HCT116 (cell line): ENCODE measurements around the gene EFR3B. TPM values are rescaled to one million over a fixed set of nuclear protein-coding genes. Genes with fewer than 3 reads are reported as not detected.

ENCODE experiments used
- ATAC-seq: fragments of 200-7000 bp; cut with Tn5 transposase; 2 replicates; pipeline ENCODE4 v1.9.1; 2020; ENCODE audit warnings: mild to moderate bottlenecking, moderate library complexity
- BruUV-seq: library from RNA; stranded (reverse); fragments of 400-500 nt; replicated peaks from 2 replicates; lab custom pipeline; 2021; lab: Mats Ljungman, UMichigan
- CTCF ChIA-PET: fragments of 300-600 bp; sonication (Branson Sonifier 250); formaldehyde crosslinking; loops from one replicate; lab custom pipeline; 2021; ENCODE audit warnings: antibody characterized with exemption; lab: Charles Lee
- POLR2A ChIA-PET: fragments of 300-600, 350-600 bp; sonication (Branson Sonifier 250); formaldehyde crosslinking; loops from one replicate; lab custom pipeline; 2021; ENCODE audit warnings: antibody characterized with exemption; lab: Charles Lee
- RAD21 ChIA-PET, 2 experiments: fragments of 300-600 bp; sonication (Branson Sonifier 250); formaldehyde crosslinking; loops; one replicate each; lab custom pipeline; 2023; ENCODE audit warnings: low total read pairs in 2 of 2; ENCODE audit not compliant: uncharacterized antibody in 2 of 2, unreplicated experiment in 2 of 2, low non-redundant PET in 1 of 2; lab: Charles Lee
- DNase-seq: peaks from one replicate; pipeline ENCODE4 v3.0.0-alpha.2; 2010; ENCODE audit warnings: low read depth, low spot score
- H2AFZ ChIP-seq: fragments of 200-600 bp; shearing (Covaris generic), sonication (generic); 2 replicates; pipeline ENCODE4 v1.6.1; 2017; ENCODE audit warnings: low read depth, mixed run types, mixed read lengths, antibody characterized with exemption, low read length; ENCODE audit not compliant: poor library complexity, severe bottlenecking
- H3K27ac ChIP-seq: 2 replicates; pipeline ENCODE4 v1.5.1; 2012; ENCODE audit warnings: low read depth, low read length
- H3K27me3 ChIP-seq: fragments of 200-600 bp; sonication (generic); 2 replicates; pipeline ENCODE4 v1.6.1; 2016; ENCODE audit warnings: mixed run types, low read length, mixed read lengths; ENCODE audit not compliant: insufficient read depth
- H3K36me3 ChIP-seq, 2 experiments: fragments of 200-500 bp in 1 of 2; fragments of 200-600 bp in 1 of 2; sonication (Bioruptor generic) in 1 of 2; sonication (generic) in 1 of 2; 2 replicates each; pipeline versions ENCODE4 v1.5.1 to v1.6.1; 2014 to 2016; ENCODE audit warnings: low read length in 2 of 2, inconsistent platforms in 1 of 2, mixed read lengths in 1 of 2, mixed run types in 1 of 2; ENCODE audit not compliant: insufficient read depth in 2 of 2, control insufficient read depth in 1 of 2
- H3K4me1 ChIP-seq, 2 experiments: fragments of 200-600 bp in 1 of 2; sonication (generic) in 1 of 2; 2 replicates each; pipeline versions ENCODE4 v1.5.1 to v1.6.1; 2012 to 2017; ENCODE audit warnings: low read length in 2 of 2, inconsistent platforms in 1 of 2, mild to moderate bottlenecking in 1 of 2, mixed read lengths in 1 of 2, mixed run types in 1 of 2, moderate library complexity in 1 of 2; ENCODE audit not compliant: insufficient read depth in 2 of 2, control insufficient read depth in 1 of 2
- H3K4me2 ChIP-seq: fragments of 200-600 bp; sonication (generic); 2 replicates; pipeline ENCODE4 v1.6.1; 2017; ENCODE audit warnings: mixed run types, low read length, mixed read lengths
- H3K4me3 ChIP-seq, 2 experiments: fragments of 200-600 bp in 1 of 2; sonication (generic) in 1 of 2; replicated peaks in 1 of 2; 2 replicates each; pipeline ENCODE4 v1.5.1; 2011 to 2016; ENCODE audit warnings: low read length in 2 of 2, control low read depth in 1 of 2, low read depth in 1 of 2, mild to moderate bottlenecking in 1 of 2, mixed read lengths in 1 of 2, mixed run types in 1 of 2
- H3K79me2 ChIP-seq: fragments of 200-600 bp; sonication (generic); 2 replicates; pipeline ENCODE4 v1.6.1; 2017; ENCODE audit warnings: mild to moderate bottlenecking, mixed run types, low read length, moderate library complexity, mixed read lengths; ENCODE audit not compliant: insufficient read depth
- H3K9ac ChIP-seq: fragments of 200-600 bp; sonication (generic); 2 replicates; pipeline ENCODE4 v1.6.1; 2016; ENCODE audit warnings: low read length, mixed read lengths
- H3K9me2 ChIP-seq: fragments of 200-600 bp; sonication (generic), shearing (Covaris generic); 2 replicates; pipeline ENCODE4 v1.6.1; 2017; ENCODE audit warnings: mixed run types, mild to moderate bottlenecking, moderate library complexity; ENCODE audit not compliant: insufficient read depth
- H3K9me3 ChIP-seq, 2 experiments: fragments of 200-500 bp in 1 of 2; fragments of 200-600 bp in 1 of 2; sonication (Bioruptor generic) in 1 of 2; sonication (generic) in 1 of 2; 2 replicates each; pipeline ENCODE4 v1.6.1; 2014 to 2017; ENCODE audit warnings: low read length in 2 of 2, mixed read lengths in 2 of 2, inconsistent platforms in 1 of 2, low read depth in 1 of 2, mild to moderate bottlenecking in 1 of 2, mixed run types in 1 of 2, moderate library complexity in 1 of 2; ENCODE audit not compliant: control insufficient read depth in 1 of 2, insufficient read depth in 1 of 2
- H4K20me1 ChIP-seq: fragments of 200-600 bp; sonication (generic), shearing (Covaris generic); 2 replicates; pipeline ENCODE4 v1.6.1; 2017; ENCODE audit warnings: mixed run types, mild to moderate bottlenecking, moderate library complexity; ENCODE audit not compliant: insufficient read depth
- CBX3 ChIP-seq: IDR thresholded peaks from 2 replicates; pipeline ENCODE4 v1.6.1; 2012; ENCODE audit warnings: low read depth
- ELF1 ChIP-seq: IDR thresholded peaks from 2 replicates; pipeline ENCODE4 v1.6.1; 2012; ENCODE audit warnings: low read depth, borderline replicate concordance
- POLR2A ChIP-seq: IDR thresholded peaks from 2 replicates; pipeline ENCODE4 v1.7.0; 2011; ENCODE audit warnings: borderline replicate concordance; ENCODE audit not compliant: insufficient read depth, insufficient read length; ENCODE audit errors: extremely low read depth
- YY1 ChIP-seq: IDR thresholded peaks from 2 replicates; pipeline ENCODE4 v1.6.1; 2011; ENCODE audit warnings: low read length, low read depth, moderate library complexity, mild to moderate bottlenecking; ENCODE audit not compliant: insufficient replicate concordance; ENCODE audit errors: extremely low read depth
- ZFX ChIP-seq: fragments of 450-650 bp; IDR thresholded peaks from 2 replicates; pipeline ENCODE4 v1.6.1; 2017
- intact Hi-C: fragments of 100-400 bp; cut with micrococcal nuclease; formaldehyde crosslinking; loops from 2 replicates; pipeline ENCODE4 v1.10.0; 2022
- total RNA-seq: library from RNA; stranded (reverse); gene quantifications from one replicate; pipeline ENCODE4 v1.2.1, GENCODE V29; 2021; ENCODE audit not compliant: unreplicated experiment
- TF ChIP-seq, protein P1 (sequence below): IDR thresholded peaks from 2 replicates; pipeline ENCODE4 v1.6.1; 2012
- TF ChIP-seq, protein P2 (sequence below): IDR thresholded peaks from 2 replicates; pipeline ENCODE4 v1.6.1; 2011; ENCODE audit warnings: mild to moderate bottlenecking, low read length, moderate library complexity; ENCODE audit not compliant: insufficient replicate concordance; ENCODE audit errors: extremely low read depth

Gene EFR3B
- total RNA-seq, 1 experiment from 2014 or later = 0.96 TPM

DNA sequence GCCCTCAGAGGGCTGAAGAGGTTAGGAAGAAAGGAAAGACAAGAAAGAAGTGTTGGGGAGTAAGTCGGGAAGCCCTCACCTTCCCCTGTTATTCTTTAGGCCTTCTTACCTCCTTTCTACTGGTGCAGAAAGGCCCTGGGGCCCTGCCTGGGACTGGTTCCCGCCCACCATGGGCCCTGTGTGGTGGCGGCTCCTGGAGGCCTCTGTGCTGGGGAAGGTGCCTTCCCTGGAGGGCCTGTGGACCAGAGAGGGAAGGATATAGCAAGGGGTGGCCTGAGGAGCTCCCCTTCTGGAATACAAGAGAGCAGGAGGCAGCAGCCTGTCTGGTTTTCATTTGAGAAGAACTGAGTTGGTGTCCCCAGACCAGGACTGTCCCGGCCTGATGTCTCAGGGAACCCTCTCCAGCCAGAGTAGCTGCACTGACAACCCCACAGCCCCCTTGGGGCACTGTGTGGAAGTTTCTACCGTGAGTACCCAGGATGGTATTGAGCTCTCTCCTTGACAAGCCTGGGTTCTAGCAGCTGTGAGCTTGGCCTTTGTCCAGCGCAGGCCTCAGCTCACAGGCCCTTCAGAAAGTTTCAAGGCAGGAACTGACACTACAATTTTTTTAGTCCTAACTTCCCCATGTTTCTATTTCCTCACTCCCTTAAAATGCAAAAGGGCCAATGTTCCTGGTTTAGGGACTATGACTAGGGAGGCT, 47.1 kb downstream of the EFR3B start:
- ChIA-PET POLR2A (no interaction called here), CTCF (no interaction called here), RAD21 (no interaction called here)
- BruUV-seq = no TSS peak
- no peak for DNase-seq
- Histone ChIP-seq H3K9me3 (no peaks in the 10 kb centered on the region), H4K20me1 (no peaks in the 10 kb centered on the region), H3K4me2 (no peak overlapping the region), H3K36me3 (no peaks in the 10 kb centered on the region), H2AFZ (no peak overlapping the region), H3K27me3 (no peaks in the 10 kb centered on the region), H3K9me2 (no peaks in the 10 kb centered on the region), H3K4me3 (no peak overlapping the region), H3K4me1 (no peaks in the 10 kb centered on the region), H3K79me2 (no peaks in the 10 kb centered on the region), H3K9ac (no peak overlapping the region), H3K27ac (no peak overlapping the region)
- peak; percentile 36; the same call in 1 of the 2 replicates for ATAC-seq
- TF ChIP-seq CBX3 (no peak), ZFX (no peak), POLR2A (no peak)
- TF ChIP-seq, protein P1, sequence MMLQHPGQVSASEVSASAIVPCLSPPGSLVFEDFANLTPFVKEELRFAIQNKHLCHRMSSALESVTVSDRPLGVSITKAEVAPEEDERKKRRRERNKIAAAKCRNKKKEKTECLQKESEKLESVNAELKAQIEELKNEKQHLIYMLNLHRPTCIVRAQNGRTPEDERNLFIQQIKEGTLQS = no peak
- TF ChIP-seq, protein P2, sequence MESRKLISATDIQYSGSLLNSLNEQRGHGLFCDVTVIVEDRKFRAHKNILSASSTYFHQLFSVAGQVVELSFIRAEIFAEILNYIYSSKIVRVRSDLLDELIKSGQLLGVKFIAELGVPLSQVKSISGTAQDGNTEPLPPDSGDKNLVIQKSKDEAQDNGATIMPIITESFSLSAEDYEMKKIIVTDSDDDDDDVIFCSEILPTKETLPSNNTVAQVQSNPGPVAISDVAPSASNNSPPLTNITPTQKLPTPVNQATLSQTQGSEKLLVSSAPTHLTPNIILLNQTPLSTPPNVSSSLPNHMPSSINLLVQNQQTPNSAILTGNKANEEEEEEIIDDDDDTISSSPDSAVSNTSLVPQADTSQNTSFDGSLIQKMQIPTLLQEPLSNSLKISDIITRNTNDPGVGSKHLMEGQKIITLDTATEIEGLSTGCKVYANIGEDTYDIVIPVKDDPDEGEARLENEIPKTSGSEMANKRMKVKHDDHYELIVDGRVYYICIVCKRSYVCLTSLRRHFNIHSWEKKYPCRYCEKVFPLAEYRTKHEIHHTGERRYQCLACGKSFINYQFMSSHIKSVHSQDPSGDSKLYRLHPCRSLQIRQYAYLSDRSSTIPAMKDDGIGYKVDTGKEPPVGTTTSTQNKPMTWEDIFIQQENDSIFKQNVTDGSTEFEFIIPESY = no peak
- intact Hi-C loops = no loop called here

DNA sequence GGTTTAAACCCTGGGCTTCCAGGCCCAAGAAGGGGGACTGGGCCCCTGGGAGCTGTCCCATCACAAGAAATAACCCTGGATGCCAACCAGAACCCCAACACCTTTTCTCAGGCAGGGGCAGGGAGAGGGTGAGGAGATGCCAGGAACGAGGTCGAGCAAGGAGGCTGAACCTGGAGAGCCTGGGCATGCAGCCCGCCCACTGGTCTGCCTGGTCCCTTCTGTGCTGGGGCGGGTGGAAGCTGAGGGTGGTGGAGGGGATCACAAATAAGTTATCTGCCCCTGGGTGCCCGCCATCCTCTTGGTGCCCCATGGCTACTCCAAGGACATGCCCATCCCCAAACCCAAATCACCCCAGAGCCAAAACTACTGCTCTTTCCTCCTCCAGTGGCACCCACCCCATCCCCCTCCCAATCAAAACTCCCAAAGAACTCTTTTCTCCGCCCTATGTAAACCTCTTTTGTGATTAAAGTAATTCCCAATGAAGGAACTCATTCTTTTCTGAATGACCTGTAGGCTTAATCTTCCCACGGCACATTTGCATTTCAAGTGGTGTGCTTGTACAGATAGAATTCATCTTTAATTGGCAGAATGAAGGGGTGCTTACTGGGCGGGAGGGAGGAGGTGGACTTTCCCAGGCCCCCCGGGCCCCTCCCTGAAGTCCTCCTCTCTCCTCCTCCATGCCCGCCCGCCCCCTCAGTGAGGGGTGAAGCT, 47.9 kb downstream of the EFR3B start:
- RAD21 ChIA-PET = no interaction called here
- Histone ChIP-seq H3K4me3 (no peak overlapping the region), H3K9ac (no peak overlapping the region), H3K4me2 (no peak overlapping the region), H3K9me3 (no peaks in the 10 kb centered on the region), H3K4me1 (no peaks in the 10 kb centered on the region), H3K27me3 (no peaks in the 10 kb centered on the region), H2AFZ (no peak overlapping the region), H3K9me2 (no peaks in the 10 kb centered on the region), H4K20me1 (no peaks in the 10 kb centered on the region), H3K27ac (no peak overlapping the region), H3K36me3 (no peaks in the 10 kb centered on the region), H3K79me2 (no peaks in the 10 kb centered on the region)
- CTCF ChIA-PET = no interaction called here
- BruUV-seq = no TSS peak
- intact Hi-C loops = no loop called here
- POLR2A ChIA-PET = no interaction called here
- DNase-seq (no peak), ATAC-seq (no peak)
- TF ChIP-seq YY1 (no peak), ELF1 (no peak)
